H1 (cell line): Measurements from ENCODE around the gene RELCH. TPM values are rescaled to one million over a fixed set of nuclear protein-coding genes. Genes with fewer than 3 reads are reported as not detected.
A peak's percentile ranks its signal among the peaks of the same experiment; 100 is the strongest.

ENCODE experiments used
- BACH1 ChIP-seq: IDR thresholded peaks from 2 replicates; pipeline ENCODE4 v1.6.1; 2012; ENCODE audit warnings: low read length, improper control_type of control experiment
- BCL11A ChIP-seq, 2 experiments: IDR thresholded peaks; one replicate each; pipeline ENCODE4 v1.6.1; 2011; ENCODE audit warnings: low read depth in 2 of 2, low read length in 2 of 2, mild to moderate bottlenecking in 2 of 2
- CBX5 ChIP-seq: fragments of 300-800, 300-1000 bp; sonication (generic); IDR thresholded peaks from 2 replicates; pipeline ENCODE4 v1.7.1; 2016; ENCODE audit warnings: antibody characterized with exemption, low read length, low read depth
- CEBPB ChIP-seq: IDR thresholded peaks from 2 replicates; pipeline ENCODE4 v1.6.1; 2012; ENCODE audit warnings: low read depth, low read length
- CHD2 ChIP-seq: IDR thresholded peaks from 2 replicates; pipeline ENCODE4 v1.6.1; 2012; ENCODE audit warnings: low read length, improper control_type of control experiment
- CTBP2 ChIP-seq: IDR thresholded peaks from 2 replicates; pipeline ENCODE4 v1.7.0; 2011; ENCODE audit warnings: borderline replicate concordance, mild to moderate bottlenecking, moderate library complexity, mixed read lengths, low read length; ENCODE audit not compliant: insufficient read depth, insufficient read length
- E2F6 ChIP-seq: IDR thresholded peaks from 2 replicates; pipeline ENCODE4 v1.6.1; 2012; ENCODE audit warnings: inconsistent platforms
- EP300 ChIP-seq, 2 experiments: IDR thresholded peaks; 1 replicate in 1 of 2; 2 replicates in 1 of 2; pipeline ENCODE4 v1.6.1; 2011 to 2012; ENCODE audit warnings: low read depth in 2 of 2, low read length in 2 of 2, mild to moderate bottlenecking in 2 of 2, borderline replicate concordance in 1 of 2, inconsistent platforms in 1 of 2, moderate library complexity in 1 of 2
- FOSL1 ChIP-seq: IDR thresholded peaks from 2 replicates; pipeline ENCODE4 v1.6.1; 2011; ENCODE audit warnings: mild to moderate bottlenecking, low read depth, low read length, moderate library complexity; ENCODE audit not compliant: insufficient read depth
- GTF2F1 ChIP-seq: IDR thresholded peaks from 2 replicates; pipeline ENCODE4 v1.6.1; 2012; ENCODE audit warnings: low read depth, low read length, improper control_type of control experiment, borderline replicate concordance
- HDAC2 ChIP-seq, 2 experiments: fragments of 300-600 bp in 1 of 2; sonication (generic) in 1 of 2; IDR thresholded peaks; 2 replicates each; pipeline ENCODE4 v1.6.1; 2011 to 2012; ENCODE audit warnings: low read depth in 2 of 2, low read length in 2 of 2, mild to moderate bottlenecking in 2 of 2, moderate library complexity in 2 of 2, borderline replicate concordance in 1 of 2, inconsistent platforms in 1 of 2
- JUN ChIP-seq: IDR thresholded peaks from 2 replicates; pipeline ENCODE4 v1.6.1; 2011; ENCODE audit warnings: low read depth, mild to moderate bottlenecking, improper control_type of control experiment, low read length
- JUND ChIP-seq: IDR thresholded peaks from 2 replicates; pipeline ENCODE4 v1.6.1; 2011; ENCODE audit warnings: mild to moderate bottlenecking, improper control_type of control experiment, low read length
- KDM4A ChIP-seq: IDR thresholded peaks from one replicate; pipeline ENCODE4 v1.7.1; 2012; ENCODE audit warnings: low read depth, mild to moderate bottlenecking, moderate library complexity, low read length, inconsistent platforms; ENCODE audit not compliant: severe bottlenecking
- KDM5A ChIP-seq: fragments of 200-600 bp; IDR thresholded peaks from 2 replicates; pipeline ENCODE4 v1.7.1; 2012; ENCODE audit warnings: mild to moderate bottlenecking, low read length, inconsistent platforms, mixed read lengths
- NANOG ChIP-seq: IDR thresholded peaks from 2 replicates; pipeline ENCODE4 v1.6.1; 2011; ENCODE audit warnings: low read length, low read depth, mild to moderate bottlenecking, inconsistent platforms; ENCODE audit not compliant: insufficient read depth, poor library complexity, severe bottlenecking
- RBBP5 ChIP-seq: IDR thresholded peaks from 2 replicates; pipeline ENCODE4 v1.7.1; 2012; ENCODE audit warnings: low read depth, mild to moderate bottlenecking, inconsistent platforms, low read length, moderate library complexity, borderline replicate concordance
- RFX5 ChIP-seq: IDR thresholded peaks from 2 replicates; pipeline ENCODE4 v1.6.1; 2011; ENCODE audit warnings: low read depth, low read length, improper control_type of control experiment, borderline replicate concordance
- SIRT6 ChIP-seq: IDR thresholded peaks from one replicate; pipeline ENCODE4 v1.7.1; 2012; ENCODE audit warnings: low read length, inconsistent platforms
- SIX5 ChIP-seq: IDR thresholded peaks from 2 replicates; pipeline ENCODE4 v1.6.1; 2011; ENCODE audit warnings: mild to moderate bottlenecking, low read depth, low read length
- SP2 ChIP-seq: IDR thresholded peaks from 2 replicates; pipeline ENCODE4 v1.6.1; 2012; ENCODE audit warnings: mild to moderate bottlenecking, low read length, inconsistent platforms
- TBP ChIP-seq: IDR thresholded peaks from 2 replicates; pipeline ENCODE4 v1.6.1; 2011; ENCODE audit warnings: low read depth, low read length, improper control_type of control experiment
- polyA plus RNA-seq, 7 experiments: library from polyadenylated mRNA; depleted of rRNA in 3 of 7; stranded (reverse) in 5 of 7; unstranded in 2 of 7; fragments of >200 nt in 5 of 7; fragments of 200-250 nt in 2 of 7; gene quantifications; 1 replicate in 5 of 7; 2 replicates in 1 of 7; 4 replicates in 1 of 7; pipeline versions ENCODE4 v1.2.1 to v1.2.3, GENCODE V29; 2011 to 2013; ENCODE audit warnings: missing spikeins in 2 of 7, mixed read lengths in 2 of 7
- total RNA-seq: library from RNA; stranded (reverse); fragmentation: NEBNext Ultra II Directional; extraction: Animal tissue kit (Norgen Biotek cat#: 25700); gene quantifications from 2 replicates; pipeline ENCODE4 v1.2.1, GENCODE V29; 2021
- TF ChIP-seq, protein P1 (sequence below): IDR thresholded peaks from 2 replicates; pipeline ENCODE4 v1.6.1; 2011; ENCODE audit warnings: low read depth, mild to moderate bottlenecking, low read length; ENCODE audit not compliant: insufficient read depth

Gene RELCH
- total and polyA plus RNA-seq, 2 of the 8 experiments (the other 6 are each of a cell fraction or from before 2014, with no cell fraction given): 7.3 to 26.9 TPM

GRCh38 chr18:62323483-62324180 lies 136.6 kb downstream of the RELCH start (continued):
- no peak for TF ChIP-seq EP300 (IDR thresholded peaks at IDR 0.05; ENCODE audit: borderline replicate concordance in 1 of 2, low read depth in 2 of 2, low read length in 2 of 2)
- no peak for TF ChIP-seq GTF2F1
- no peak for TF ChIP-seq RBBP5
- no peak for TF ChIP-seq E2F6
- no peak for TF ChIP-seq CTBP2
- no peak for TF ChIP-seq KDM4A
- TF ChIP-seq TBP: 0 out of 2 replicates have a peak, but pooled peaks have one; percentile 8
- peak in 1 of 2 experiments; percentile 56; a peak in 1 of 4 replicates for TF ChIP-seq HDAC2 (IDR thresholded peaks at IDR 0.05; ENCODE audit: borderline replicate concordance in 1 of 2, low read depth in 2 of 2, low read length in 2 of 2)
- TF ChIP-seq RFX5: no peak
- TF ChIP-seq KDM5A: no peak
- peak; percentile 56 for TF ChIP-seq NANOG
- no peak for TF ChIP-seq SP2
- TF ChIP-seq SIX5: no peak
- no peak for TF ChIP-seq JUND
- TF ChIP-seq SIRT6: no peak
- no peak for TF ChIP-seq FOSL1
- no peak for TF ChIP-seq JUN
- no peak for TF ChIP-seq CHD2
- TF ChIP-seq CEBPB: no peak
- TF ChIP-seq BCL11A (IDR thresholded peaks at IDR 0.05; ENCODE audit: low read depth in 2 of 2, low read length in 2 of 2): no peak
- TF ChIP-seq BACH1: no peak
- TF ChIP-seq, protein P1, sequence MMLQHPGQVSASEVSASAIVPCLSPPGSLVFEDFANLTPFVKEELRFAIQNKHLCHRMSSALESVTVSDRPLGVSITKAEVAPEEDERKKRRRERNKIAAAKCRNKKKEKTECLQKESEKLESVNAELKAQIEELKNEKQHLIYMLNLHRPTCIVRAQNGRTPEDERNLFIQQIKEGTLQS: no peak
- TF ChIP-seq CBX5: no peak
